ENCODE data around the gene CCDC57.

The CCDC57 gene

DNA sequence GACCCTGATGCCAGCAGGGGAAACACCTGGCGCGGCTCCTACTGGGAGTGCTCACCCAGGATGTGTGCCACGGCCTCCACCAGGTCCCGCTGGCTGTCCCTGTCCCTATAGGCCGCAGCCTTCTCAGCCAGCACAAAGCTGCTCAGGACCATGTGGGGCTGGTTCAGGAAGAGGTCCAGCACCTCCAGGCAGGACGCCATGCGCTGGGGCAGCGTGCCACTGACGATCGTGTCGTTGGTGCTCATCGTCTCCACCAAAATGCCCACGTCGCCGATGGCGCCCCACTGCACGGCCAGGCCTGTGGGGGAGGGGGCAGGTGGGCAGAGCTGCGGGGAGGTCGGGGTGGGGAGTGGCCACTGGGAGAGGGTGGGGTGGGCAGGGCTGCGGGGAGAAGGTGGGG is 131.1 kb downstream of the CCDC57 start:
- Histone ChIP-seq H3K4me3 (no peak overlapping the region), H3K27ac (no peak overlapping the region)
- no peak for DNase-seq (ENCODE audit: low spot score)
- TF ChIP-seq, protein P1, sequence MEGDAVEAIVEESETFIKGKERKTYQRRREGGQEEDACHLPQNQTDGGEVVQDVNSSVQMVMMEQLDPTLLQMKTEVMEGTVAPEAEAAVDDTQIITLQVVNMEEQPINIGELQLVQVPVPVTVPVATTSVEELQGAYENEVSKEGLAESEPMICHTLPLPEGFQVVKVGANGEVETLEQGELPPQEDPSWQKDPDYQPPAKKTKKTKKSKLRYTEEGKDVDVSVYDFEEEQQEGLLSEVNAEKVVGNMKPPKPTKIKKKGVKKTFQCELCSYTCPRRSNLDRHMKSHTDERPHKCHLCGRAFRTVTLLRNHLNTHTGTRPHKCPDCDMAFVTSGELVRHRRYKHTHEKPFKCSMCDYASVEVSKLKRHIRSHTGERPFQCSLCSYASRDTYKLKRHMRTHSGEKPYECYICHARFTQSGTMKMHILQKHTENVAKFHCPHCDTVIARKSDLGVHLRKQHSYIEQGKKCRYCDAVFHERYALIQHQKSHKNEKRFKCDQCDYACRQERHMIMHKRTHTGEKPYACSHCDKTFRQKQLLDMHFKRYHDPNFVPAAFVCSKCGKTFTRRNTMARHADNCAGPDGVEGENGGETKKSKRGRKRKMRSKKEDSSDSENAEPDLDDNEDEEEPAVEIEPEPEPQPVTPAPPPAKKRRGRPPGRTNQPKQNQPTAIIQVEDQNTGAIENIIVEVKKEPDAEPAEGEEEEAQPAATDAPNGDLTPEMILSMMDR (IDR thresholded peaks at IDR 0.05) = no peak

DNA sequence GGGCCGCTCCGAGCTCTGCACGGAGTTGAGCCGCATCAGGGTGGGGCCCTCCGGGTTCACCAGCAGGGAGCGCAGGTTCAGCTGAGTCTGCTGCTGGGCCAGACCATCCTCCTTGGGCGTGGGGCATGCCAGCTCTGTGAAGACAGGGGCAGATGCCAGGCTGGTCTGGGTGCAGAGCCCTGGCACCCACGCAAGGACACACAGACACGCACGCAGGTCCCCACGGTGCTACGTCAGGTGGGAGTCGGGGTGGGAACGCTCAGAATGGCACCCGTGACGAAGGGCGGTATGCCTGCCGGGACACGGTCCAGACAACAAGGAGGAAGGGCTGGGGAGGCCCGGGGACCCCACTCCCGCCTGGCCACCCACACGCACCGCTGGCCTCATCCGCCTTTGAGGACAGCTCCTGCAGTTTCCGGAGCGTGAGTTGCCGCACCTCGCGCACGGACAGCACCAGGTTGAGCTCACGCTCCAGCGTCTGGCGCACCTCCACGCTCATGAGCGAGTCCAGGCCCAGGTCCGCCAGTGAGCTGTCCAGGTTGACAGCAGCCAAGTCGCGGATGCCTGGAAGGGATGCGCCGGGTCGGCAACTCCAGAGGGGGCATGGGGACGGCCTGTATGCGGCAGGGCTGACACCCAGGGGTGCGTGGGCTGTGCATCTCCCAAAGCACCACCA is 131.7 kb downstream of the CCDC57 start:
- TF ChIP-seq, protein P1 (IDR thresholded peaks at IDR 0.05) = no peak

DNA sequence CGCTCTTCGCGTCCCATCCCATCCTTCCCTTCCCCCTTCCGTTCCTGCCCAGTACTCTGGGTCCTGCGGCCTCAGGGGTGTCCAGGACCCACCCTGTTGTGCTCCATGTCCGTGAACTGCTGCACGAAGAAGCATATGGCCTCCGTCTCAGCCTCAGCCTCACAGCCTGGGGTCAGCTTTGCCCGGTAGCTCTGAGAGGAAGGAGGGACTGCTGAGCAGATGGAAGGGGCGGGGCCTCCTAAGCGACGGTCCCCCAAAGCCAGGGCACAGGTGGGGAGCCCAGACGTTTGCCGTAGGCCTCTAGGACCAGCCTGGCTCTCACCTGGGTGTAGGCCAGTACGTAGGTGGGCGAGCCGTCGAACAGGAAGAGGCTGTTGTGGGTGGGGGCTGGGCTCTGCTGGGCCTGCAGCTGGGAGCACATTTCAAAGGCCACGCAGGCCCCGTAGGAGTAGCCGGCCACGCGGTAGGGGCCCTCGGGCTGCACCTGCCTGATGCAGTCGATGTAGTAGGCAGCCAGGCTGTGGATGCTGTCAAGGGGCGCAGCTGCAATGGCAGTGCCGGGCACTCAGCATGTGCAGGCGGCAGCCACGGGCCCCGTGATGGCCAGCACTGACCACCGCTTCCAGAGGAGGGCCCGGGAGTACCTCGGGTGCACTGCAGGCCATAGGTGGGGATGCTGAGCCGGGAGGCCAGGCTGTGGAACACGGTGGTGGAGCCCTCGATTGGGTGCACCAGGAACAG is 132.4 kb downstream of the CCDC57 start:
- TF ChIP-seq, protein P1 (IDR thresholded peaks at IDR 0.05) = no peak
- no peak for DNase-seq (ENCODE audit: low spot score)
- Histone ChIP-seq H3K4me3 (no peak overlapping the region), H3K27ac (no peak overlapping the region)

More for the DNA sequence above, 131.7 kb downstream of the CCDC57 start:
- no peak overlapping the region for H3K4me3 ChIP-seq
- no peak for DNase-seq (ENCODE audit: low spot score)
- H3K27ac ChIP-seq = no peak overlapping the region

DNA sequence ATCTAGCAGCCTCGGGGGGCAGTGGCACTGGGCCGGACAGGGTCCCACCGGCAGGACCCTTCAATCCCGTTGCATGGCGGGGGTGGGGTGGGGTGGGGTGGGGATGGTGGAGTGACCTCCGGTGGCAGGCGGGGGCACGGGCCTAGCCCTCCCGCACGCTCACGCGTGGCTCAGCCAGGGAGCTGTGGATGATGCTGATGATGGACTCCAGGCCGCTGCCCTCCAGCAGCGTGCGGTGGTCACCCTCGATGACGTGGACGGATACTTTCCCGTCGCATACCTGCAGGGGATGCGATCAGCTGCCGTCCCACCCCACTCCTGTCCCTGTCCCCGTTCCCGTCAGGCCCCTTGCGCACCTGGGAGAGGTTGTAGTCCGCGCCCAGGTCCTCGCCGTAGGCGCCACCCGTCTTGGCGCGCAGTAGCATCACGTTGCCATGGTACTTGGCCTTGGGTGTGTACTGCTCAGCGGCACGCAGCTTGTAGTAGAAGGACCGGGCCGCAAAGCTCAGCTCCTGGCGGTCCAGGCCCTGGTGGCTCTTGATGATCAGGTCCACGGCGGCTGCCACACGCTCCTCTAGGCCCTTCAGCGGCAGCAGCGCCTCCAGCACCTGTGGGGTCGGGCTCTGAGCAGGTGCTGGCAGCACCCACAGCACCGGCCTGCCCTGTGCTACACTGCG is 133.5 kb downstream of the CCDC57 start:
- H3K27ac ChIP-seq = no peak overlapping the region
- no peak overlapping the region for H3K4me3 ChIP-seq
- TF ChIP-seq, protein P1 (IDR thresholded peaks at IDR 0.05) = no peak
- DNase-seq (ENCODE audit: low spot score) = no peak

DNA sequence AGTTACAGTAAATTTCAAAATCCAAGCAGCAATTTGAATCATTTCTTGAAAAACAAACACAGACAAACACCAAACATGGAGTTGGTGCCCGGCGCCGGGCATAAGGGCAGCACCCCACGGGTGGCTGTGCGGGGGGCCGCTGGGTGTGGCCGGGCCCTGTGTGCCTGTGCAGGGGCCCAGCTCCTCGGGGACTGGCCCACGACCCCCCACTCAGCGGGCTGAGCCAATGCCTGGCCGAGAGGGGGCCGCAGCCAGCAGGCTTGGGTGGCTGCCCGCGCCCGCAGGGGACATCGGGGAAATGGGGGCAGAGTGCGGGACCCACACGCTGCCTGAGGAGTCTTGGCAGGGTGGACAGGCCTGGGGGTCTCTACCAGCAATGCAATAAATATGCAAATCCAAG is 134.2 kb downstream of the CCDC57 start:
- H3K27ac ChIP-seq = no peak overlapping the region
- TF ChIP-seq, protein P1 (IDR thresholded peaks at IDR 0.05) = no peak
- no peak for DNase-seq (ENCODE audit: low spot score)
- H3K4me3 ChIP-seq = no peak overlapping the region

DNA sequence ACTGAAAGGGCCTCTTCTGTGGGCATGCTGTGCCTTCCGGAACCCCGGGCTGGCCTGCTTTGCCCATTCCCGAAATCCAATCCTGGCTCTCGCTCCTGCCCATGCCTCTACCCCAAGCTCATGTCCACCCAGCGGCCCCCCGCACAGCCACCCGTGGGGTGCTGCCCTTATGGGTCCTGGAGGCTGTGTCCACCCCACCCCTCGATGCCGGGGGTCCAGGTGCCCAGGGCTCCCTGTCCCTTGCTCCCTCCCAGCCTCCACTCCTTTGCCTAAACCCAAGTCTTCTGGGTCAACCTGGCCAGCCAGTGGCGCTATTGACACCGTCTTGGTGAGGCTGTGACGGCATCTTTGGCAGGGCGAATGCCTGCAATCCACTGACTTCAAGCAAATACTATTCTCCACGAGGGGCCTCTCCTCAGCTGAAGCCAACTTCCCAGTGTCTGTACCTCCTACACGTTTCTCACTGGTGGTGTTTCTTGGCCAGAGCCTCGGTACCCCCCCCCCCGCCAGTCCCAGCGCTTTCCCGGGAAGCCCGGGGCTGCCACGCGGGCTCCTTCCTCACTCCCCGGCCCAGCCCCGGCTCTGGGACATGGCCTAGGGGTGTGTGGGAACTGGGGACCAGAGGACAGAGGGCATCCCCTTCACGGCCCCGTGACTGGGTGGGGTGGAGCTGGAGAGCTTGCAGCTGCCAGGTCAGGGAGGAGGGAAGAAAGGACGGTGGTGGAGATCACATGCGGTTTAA is 134.9 kb downstream of the CCDC57 start:
- no peak overlapping the region for H3K27ac ChIP-seq
- TF ChIP-seq, protein P1 (IDR thresholded peaks at IDR 0.05) = no peak
- H3K4me3 ChIP-seq = no peak overlapping the region
- DNase-seq (ENCODE audit: low spot score) = no peak

Data from coronary artery (tissue), 2 donors.